ENCODE results near the gene XYLT2. TPM values are rescaled to one million over a fixed set of nuclear protein-coding genes. Genes with fewer than 3 reads are reported as not detected.

XYLT2 gene
- total RNA-seq, 1 experiment from 2014 or later, result 75.8 TPM

GRCh38 chr17:50330151-50330775 is 15.7 kb upstream of the XYLT2 start:
- Mint-ChIP-seq H3K27me3 (ENCODE audit: insufficient read depth, unreplicated experiment) (peaks cover 9% of the 10 kb centered on the region), H3K4me1 (ENCODE audit: low read depth, unreplicated experiment) (peaks cover 5% of the 10 kb centered on the region), H3K9me3 (ENCODE audit: unreplicated experiment) (no peaks in the 10 kb centered on the region), H3K4me3 (ENCODE audit: unreplicated experiment) (no peak overlapping the region), H3K36me3 (ENCODE audit: insufficient read depth, unreplicated experiment) (no peaks in the 10 kb centered on the region), H3K27ac (ENCODE audit: unreplicated experiment) (no peak overlapping the region)
- TF ChIP-seq CTCF (IDR thresholded peaks at IDR 0.05; ENCODE audit: insufficient read depth in 1 of 2, low read depth in 1 of 2, low read length in 1 of 2, severe bottlenecking in 1 of 2, unreplicated experiment in 1 of 2), result no peak
- Histone ChIP-seq H3K27me3 (replicated peaks; ENCODE audit: control insufficient read depth, insufficient read depth, low read length) (no peaks in the 10 kb centered on the region), H3K4me3 (ENCODE audit: low read depth, low read length) (no peak overlapping the region), H3K4me1 (no peaks in the 10 kb centered on the region), H3K9me3 (no peaks in the 10 kb centered on the region), H3K36me3 (ENCODE audit: control insufficient read depth, insufficient read depth, low read length) (no peaks in the 10 kb centered on the region)
- DNase-seq, result peak in 1 of 2 experiments; percentile 49
- POLR2A ChIA-PET, result interaction anchor here (0.6 kb wide), 1 partner anchor 9 kb away, joined by 5 read pairs; no protein-coding TSS in a partner anchor
- BruUV-seq (replicated peaks), result no TSS peak
- CTCF ChIA-PET, result interaction anchor here (1.1 kb wide), 2 partner anchors 67 to 68 kb away, joined by 3 read pairs; partner anchors contain the start of gene LRRC59
- intact Hi-C loops (cut with micrococcal nuclease; ENCODE audit: unreplicated experiment), result no loop called here

GRCh38 chr17:50331085-50331791 is 14.7 kb upstream of the XYLT2 start:
- Histone ChIP-seq H3K4me1 (no peaks in the 10 kb centered on the region), H3K4me3 (ENCODE audit: low read depth, low read length) (no peak overlapping the region), H3K36me3 (ENCODE audit: control insufficient read depth, insufficient read depth, low read length) (no peaks in the 10 kb centered on the region), H3K27me3 (replicated peaks; ENCODE audit: control insufficient read depth, insufficient read depth, low read length) (no peaks in the 10 kb centered on the region), H3K9me3 (no peaks in the 10 kb centered on the region)
- no peak for TF ChIP-seq CTCF (IDR thresholded peaks at IDR 0.05; ENCODE audit: insufficient read depth in 1 of 2, low read depth in 1 of 2, low read length in 1 of 2, severe bottlenecking in 1 of 2, unreplicated experiment in 1 of 2)
- Mint-ChIP-seq H3K4me1 (ENCODE audit: low read depth, unreplicated experiment) (peaks cover 5% of the 10 kb centered on the region), H3K27ac (ENCODE audit: unreplicated experiment) (no peak overlapping the region), H3K9me3 (ENCODE audit: unreplicated experiment) (no peaks in the 10 kb centered on the region), H3K27me3 (ENCODE audit: insufficient read depth, unreplicated experiment) (peaks cover 9% of the 10 kb centered on the region), H3K4me3 (ENCODE audit: unreplicated experiment) (no peak overlapping the region), H3K36me3 (ENCODE audit: insufficient read depth, unreplicated experiment) (no peaks in the 10 kb centered on the region)
- ChIA-PET CTCF (interaction anchor here (1.1 kb wide), 1 partner anchor 66 kb away, joined by 3 read pairs; the partner anchor contains the start of gene LRRC59), POLR2A (interaction anchor here (0.6 kb wide), 1 partner anchor 10 kb away, joined by 5 read pairs; no protein-coding TSS in a partner anchor)
- no TSS peak for BruUV-seq (replicated peaks)
- intact Hi-C loops (cut with micrococcal nuclease; ENCODE audit: unreplicated experiment), result no loop called here
- DNase-seq, result peak in 1 of 2 experiments; percentile 32

- Mint-ChIP-seq H3K36me3 (ENCODE audit: insufficient read depth, unreplicated experiment) (no peaks in the 10 kb centered on the region), H3K9me3 (ENCODE audit: unreplicated experiment) (no peaks in the 10 kb centered on the region), H3K27me3 (ENCODE audit: insufficient read depth, unreplicated experiment) (peaks cover 9% of the 10 kb centered on the region), H3K4me3 (ENCODE audit: unreplicated experiment) (no peak overlapping the region), H3K4me1 (ENCODE audit: low read depth, unreplicated experiment) (no peaks in the 10 kb centered on the region), H3K27ac (ENCODE audit: unreplicated experiment) (no peak overlapping the region)
- no peaks in the 10 kb centered on the region for H3K9me3 ChIP-seq
- ChIA-PET CTCF (interaction anchor here (0.6 to 2.0 kb wide), 2 partner anchors 25 to 132 kb away, joined by 4 to 6 read pairs; partner anchors contain the start of gene COL1A1), POLR2A (interaction anchor here (0.9 kb wide), 1 partner anchor 14 kb away, joined by 3 read pairs; the partner anchor contains the start of gene XYLT2)
- no peak for TF ChIP-seq CTCF (IDR thresholded peaks at IDR 0.05; ENCODE audit: insufficient read depth in 1 of 2, low read depth in 1 of 2, low read length in 1 of 2, severe bottlenecking in 1 of 2, unreplicated experiment in 1 of 2)
- no peaks in the 10 kb centered on the region for H3K4me1 ChIP-seq
- no TSS peak for BruUV-seq (replicated peaks)
- intact Hi-C loops (cut with micrococcal nuclease; ENCODE audit: unreplicated experiment), result no loop called here
- H3K4me3 ChIP-seq (ENCODE audit: low read depth, low read length), result no peak overlapping the region
- DNase-seq, result peak in 1 of 2 experiments; percentile 24
- no peaks in the 10 kb centered on the region for H3K36me3 ChIP-seq (ENCODE audit: control insufficient read depth, insufficient read depth, low read length)
- no peaks in the 10 kb centered on the region for H3K27me3 ChIP-seq (replicated peaks; ENCODE audit: control insufficient read depth, insufficient read depth, low read length)
These were observed 13.7 kb upstream of the XYLT2 start for GRCh38 chr17:50332196-50332595.

Measured in Caco-2 (cell line).